Testis (tissue), 3 donors: ENCODE results near the gene DHX9. TPM values are rescaled to one million over a fixed set of nuclear protein-coding genes. Genes with fewer than 3 reads are reported as not detected.

Experiments used
- DNase-seq: peaks from one replicate; pipeline ENCODE4 v3.0.0-alpha.2; 2019
- H3K27ac ChIP-seq, 2 donors: fragments of 200-600 bp; sonication (generic); one replicate each; pipeline ENCODE4 v1.5.1; 2019
- H3K27me3 ChIP-seq: fragments of 200-600 bp; sonication (generic); one replicate; pipeline ENCODE4 v1.5.1; 2019
- H3K36me3 ChIP-seq: fragments of 200-600 bp; sonication (generic); one replicate; pipeline ENCODE4 v1.5.1; 2017; ENCODE audit warnings: low read depth; ENCODE audit errors: missing control alignments
- H3K4me1 ChIP-seq: fragments of 200-600 bp; sonication (generic); one replicate; pipeline ENCODE4 v1.5.1; 2019
- H3K4me3 ChIP-seq, 2 donors: fragments of 200-600 bp; sonication (generic); one replicate each; pipeline ENCODE4 v1.5.1; 2017 to 2019
- H3K9me3 ChIP-seq: fragments of 200-600 bp; sonication (generic); one replicate; pipeline ENCODE4 v1.5.1; 2017
- POLR2A ChIP-seq: fragments of 450-650 bp; IDR thresholded peaks from one replicate; pipeline ENCODE4 v1.6.1; 2017; ENCODE audit warnings: antibody characterized with exemption, mild to moderate bottlenecking, moderate library complexity
- WGBS, 2 donors: methylation state at CpG; one replicate each; pipeline ENCODE4 v1.1.5; 2018; 5-methylcytosine and 5-hydroxymethylcytosine counted together
- intact Hi-C: fragments of 100-400 bp; cut with DNase I; formaldehyde crosslinking; loops from one replicate; pipeline ENCODE4 v1.15.1; 2023; ENCODE audit warnings: low total_unique reads
- polyA plus RNA-seq: library from polyadenylated mRNA; stranded (reverse); fragments of 350-450 nt; fragmentation: Illumina TruSeq; extraction: RNeasy Lipid Tissue Mini Kit (QIAGEN cat#74804); gene quantifications from one replicate; pipeline ENCODE4 v1.2.3, GENCODE V29; 2014; ENCODE audit warnings: low read depth, low replicate concordance; ENCODE audit not compliant: insufficient read depth
- total RNA-seq, 2 donors: library from RNA; depleted of rRNA; stranded (reverse); fragments of >200 nt; gene quantifications; one replicate each; pipeline ENCODE4 v1.2.3, GENCODE V29; 2016
- TF ChIP-seq, protein P1 (sequence below), 3 experiments: fragments of 450-650 bp in 2 of 3; fragments of 200-600 bp in 1 of 3; sonication (generic) in 1 of 3; IDR thresholded peaks; one replicate each; pipeline ENCODE4 v1.5.1; 2016 to 2019; ENCODE audit warnings: antibody characterized with exemption in 3 of 3, mild to moderate bottlenecking in 2 of 3, moderate library complexity in 1 of 3

Gene DHX9
- total and polyA plus RNA-seq, 3 donors from 2014 or later = 117 to 163 (median 139) TPM

DNA sequence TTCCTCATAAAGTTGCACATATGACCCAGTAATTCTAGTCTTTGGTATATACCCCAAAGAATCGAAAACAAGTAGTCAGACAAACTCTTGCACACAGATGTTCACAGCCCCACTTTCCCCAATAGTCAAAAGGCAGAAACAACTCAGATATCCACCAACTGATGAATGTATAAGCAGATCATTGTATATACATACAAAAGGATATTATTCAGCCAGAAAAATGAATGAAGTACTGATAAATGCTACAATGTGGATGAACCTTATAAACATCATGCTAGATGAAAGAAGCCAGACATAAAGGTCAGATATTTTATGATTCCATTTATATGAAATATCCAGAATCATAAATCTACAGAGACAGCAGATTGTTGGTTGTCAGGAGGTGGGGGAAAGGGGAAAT is 86.5 kb downstream of the DHX9 start:
- DNase-seq = no peak
- H3K27ac ChIP-seq = no peak overlapping the region
- no peak for TF ChIP-seq POLR2A
- TF ChIP-seq, protein P1, sequence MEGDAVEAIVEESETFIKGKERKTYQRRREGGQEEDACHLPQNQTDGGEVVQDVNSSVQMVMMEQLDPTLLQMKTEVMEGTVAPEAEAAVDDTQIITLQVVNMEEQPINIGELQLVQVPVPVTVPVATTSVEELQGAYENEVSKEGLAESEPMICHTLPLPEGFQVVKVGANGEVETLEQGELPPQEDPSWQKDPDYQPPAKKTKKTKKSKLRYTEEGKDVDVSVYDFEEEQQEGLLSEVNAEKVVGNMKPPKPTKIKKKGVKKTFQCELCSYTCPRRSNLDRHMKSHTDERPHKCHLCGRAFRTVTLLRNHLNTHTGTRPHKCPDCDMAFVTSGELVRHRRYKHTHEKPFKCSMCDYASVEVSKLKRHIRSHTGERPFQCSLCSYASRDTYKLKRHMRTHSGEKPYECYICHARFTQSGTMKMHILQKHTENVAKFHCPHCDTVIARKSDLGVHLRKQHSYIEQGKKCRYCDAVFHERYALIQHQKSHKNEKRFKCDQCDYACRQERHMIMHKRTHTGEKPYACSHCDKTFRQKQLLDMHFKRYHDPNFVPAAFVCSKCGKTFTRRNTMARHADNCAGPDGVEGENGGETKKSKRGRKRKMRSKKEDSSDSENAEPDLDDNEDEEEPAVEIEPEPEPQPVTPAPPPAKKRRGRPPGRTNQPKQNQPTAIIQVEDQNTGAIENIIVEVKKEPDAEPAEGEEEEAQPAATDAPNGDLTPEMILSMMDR (IDR thresholded peaks at IDR 0.05) = no peak
- intact Hi-C loops = no loop called here
- no peaks in the 10 kb centered on the region for H3K36me3 ChIP-seq
- H3K4me1 ChIP-seq = no peaks in the 10 kb centered on the region
- WGBS, 2 donors = 86 to 90% methylated on average over 1 of the region's 1 CpG
- H3K27me3 ChIP-seq = no peaks in the 10 kb centered on the region
- no peaks in the 10 kb centered on the region for H3K9me3 ChIP-seq
- no peak overlapping the region for H3K4me3 ChIP-seq

DNA sequence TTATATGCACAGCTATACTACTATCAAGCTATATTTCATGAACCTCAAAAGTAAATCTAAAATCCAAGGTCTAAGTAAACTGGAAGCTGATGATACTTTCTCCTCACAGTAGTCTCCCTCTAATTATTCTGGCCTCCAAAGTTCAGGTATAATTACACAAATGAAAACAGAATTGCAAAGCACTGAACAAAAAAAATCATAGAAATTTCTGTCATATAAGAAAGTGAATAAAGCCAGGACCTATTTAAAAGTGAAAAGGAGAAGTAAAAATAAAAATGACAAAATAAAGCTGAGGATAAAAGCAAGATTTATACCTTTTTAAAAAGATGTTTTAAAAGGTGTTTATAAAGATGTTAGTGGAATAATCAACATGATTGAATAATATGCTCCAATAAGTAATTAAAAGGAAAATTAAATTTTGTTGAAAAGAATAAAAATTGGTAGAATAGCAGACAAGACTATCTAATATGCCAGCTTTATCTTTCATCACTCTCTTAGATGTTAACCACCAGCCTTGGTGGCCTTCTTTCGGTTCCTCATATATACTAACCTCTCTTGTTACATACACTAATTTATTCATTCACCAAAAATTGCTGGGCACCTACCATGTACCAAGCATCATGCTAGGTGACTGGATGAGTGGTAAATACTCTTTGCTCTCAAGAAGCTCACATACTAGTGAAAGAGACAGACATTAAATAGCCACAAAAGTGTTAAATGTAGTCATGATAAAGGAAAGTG is 88.7 kb downstream of the DHX9 start:
- no peak for TF ChIP-seq POLR2A
- TF ChIP-seq, protein P1 (IDR thresholded peaks at IDR 0.05) = no peak
- no peak for DNase-seq
- no peaks in the 10 kb centered on the region for H3K36me3 ChIP-seq
- H3K9me3 ChIP-seq = no peaks in the 10 kb centered on the region
- no peak overlapping the region for H3K27ac ChIP-seq
- 86 to 88% methylated on average over 1 of the region's 1 CpG for WGBS, 2 donors
- H3K27me3 ChIP-seq = no peaks in the 10 kb centered on the region
- no peak overlapping the region for H3K4me3 ChIP-seq
- H3K4me1 ChIP-seq = no peaks in the 10 kb centered on the region
- intact Hi-C loops = no loop called here

DNA sequence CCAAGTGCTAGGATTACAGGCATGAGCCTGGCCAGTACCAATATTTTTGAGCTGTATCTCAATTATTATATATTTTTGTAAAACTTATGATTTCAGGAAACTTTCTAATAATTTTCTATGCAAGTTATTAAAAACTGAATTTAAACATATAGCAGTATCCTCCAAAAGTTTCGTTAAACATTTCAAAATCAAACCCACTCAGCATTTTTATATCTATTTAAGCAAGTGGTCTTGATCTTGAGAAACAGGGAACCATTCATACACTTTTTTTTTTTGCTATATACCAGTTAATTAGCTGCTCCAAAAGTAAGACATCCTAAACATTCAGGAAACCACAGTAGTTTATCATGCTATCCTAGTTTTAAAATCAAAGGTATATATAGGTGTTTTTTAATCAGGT is 91.8 kb downstream of the DHX9 start:
- no peaks in the 10 kb centered on the region for H3K36me3 ChIP-seq
- 82 to 90% methylated on average over 1 of the region's 1 CpG for WGBS, 2 donors
- no peak overlapping the region for H3K27ac ChIP-seq
- H3K4me3 ChIP-seq = no peak overlapping the region
- no peak for DNase-seq
- H3K27me3 ChIP-seq = no peaks in the 10 kb centered on the region
- intact Hi-C loops = no loop called here
- H3K9me3 ChIP-seq = no peaks in the 10 kb centered on the region
- TF ChIP-seq, protein P1 (IDR thresholded peaks at IDR 0.05) = no peak
- TF ChIP-seq POLR2A = no peak
- no peaks in the 10 kb centered on the region for H3K4me1 ChIP-seq

DNA sequence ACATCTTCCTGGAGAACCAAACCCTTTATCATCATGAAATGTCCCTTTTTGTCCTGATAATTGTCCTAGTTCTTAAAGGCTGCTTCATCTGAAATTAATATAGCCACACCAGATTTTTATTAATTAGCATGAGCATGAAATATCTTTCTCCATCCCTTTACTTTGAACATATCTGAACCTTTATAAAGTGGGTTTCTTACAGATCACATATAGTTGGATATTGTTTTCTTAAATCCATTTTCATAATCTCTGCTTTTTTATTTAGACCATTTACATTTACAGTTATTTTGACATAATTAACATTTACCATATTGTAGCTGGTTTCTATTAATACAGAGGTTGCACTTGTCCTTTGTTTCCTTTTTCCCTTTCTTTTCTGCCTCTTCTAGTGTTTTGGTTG is 96.6 kb downstream of the DHX9 start:
- TF ChIP-seq, protein P1 (IDR thresholded peaks at IDR 0.05) = no peak
- no peak for TF ChIP-seq POLR2A
- Histone ChIP-seq H3K36me3 (no peaks in the 10 kb centered on the region), H3K9me3 (no peaks in the 10 kb centered on the region), H3K27ac (no peak overlapping the region), H3K4me1 (no peaks in the 10 kb centered on the region), H3K4me3 (no peak overlapping the region), H3K27me3 (no peaks in the 10 kb centered on the region)
- intact Hi-C loops = no loop called here
- DNase-seq = no peak

Other genes with a start within 250 kb of the DHX9 start
- gene RGS16, start 235.0 kb upstream of the DHX9 start, total RNA-seq = 1 to 10 TPM in 1 of 2 donors, under 1 TPM in 1; 0.93 to 1.3 TPM
- gene RGS16, start 235.0 kb upstream of the DHX9 start, polyA plus RNA-seq = 3.2 TPM
- gene RGS8, start 154.8 kb upstream of the DHX9 start, total RNA-seq = 1 to 10 TPM; 2.5 to 3.1 TPM
- gene RGS8, start 154.8 kb upstream of the DHX9 start, polyA plus RNA-seq = 2.4 TPM
- 10 to 100 TPM; 11.1 to 21.6 TPM for gene NPL, start 49.6 kb upstream of the DHX9 start, total RNA-seq
- 22.5 TPM for gene NPL, start 49.6 kb upstream of the DHX9 start, polyA plus RNA-seq
- 100 to 1,000 TPM; 106 to 132 TPM for gene SHCBP1L, start 113.8 kb downstream of the DHX9 start, total RNA-seq
- gene SHCBP1L, start 113.8 kb downstream of the DHX9 start, polyA plus RNA-seq = 254 TPM
- gene LAMC1, start 184.1 kb downstream of the DHX9 start, total RNA-seq = 100 to 1,000 TPM; 106 to 112 TPM
- gene LAMC1, start 184.1 kb downstream of the DHX9 start, polyA plus RNA-seq = 64.5 TPM